ENCODE data around the gene PDE2A.

Gene PDE2A

GRCh38 chr11:72678524-72678923 is 4.3 kb upstream of the PDE2A start:
- H3K27ac ChIP-seq: no peak overlapping the region
- no peaks in the 10 kb centered on the region for H3K4me1 ChIP-seq
- H3K9me3 ChIP-seq (ENCODE audit: control insufficient read depth, low read length): no peaks in the 10 kb centered on the region
- no peaks in the 10 kb centered on the region for H3K36me3 ChIP-seq (ENCODE audit: control insufficient read depth, insufficient read depth, low read length)
- no peak overlapping the region for H3K4me3 ChIP-seq (ENCODE audit: low read depth, low read length)
- no peak overlapping the region for H3K4me2 ChIP-seq (ENCODE audit: low read length)
- H2AFZ ChIP-seq: no peak overlapping the region
- TF ChIP-seq CTCF (IDR thresholded peaks at IDR 0.05): no peak
- H3K79me2 ChIP-seq: no peaks in the 10 kb centered on the region
- H3K9ac ChIP-seq: no peak overlapping the region
- no peaks in the 10 kb centered on the region for H3K27me3 ChIP-seq (ENCODE audit: control insufficient read depth, insufficient read depth, low read length)

DNA sequence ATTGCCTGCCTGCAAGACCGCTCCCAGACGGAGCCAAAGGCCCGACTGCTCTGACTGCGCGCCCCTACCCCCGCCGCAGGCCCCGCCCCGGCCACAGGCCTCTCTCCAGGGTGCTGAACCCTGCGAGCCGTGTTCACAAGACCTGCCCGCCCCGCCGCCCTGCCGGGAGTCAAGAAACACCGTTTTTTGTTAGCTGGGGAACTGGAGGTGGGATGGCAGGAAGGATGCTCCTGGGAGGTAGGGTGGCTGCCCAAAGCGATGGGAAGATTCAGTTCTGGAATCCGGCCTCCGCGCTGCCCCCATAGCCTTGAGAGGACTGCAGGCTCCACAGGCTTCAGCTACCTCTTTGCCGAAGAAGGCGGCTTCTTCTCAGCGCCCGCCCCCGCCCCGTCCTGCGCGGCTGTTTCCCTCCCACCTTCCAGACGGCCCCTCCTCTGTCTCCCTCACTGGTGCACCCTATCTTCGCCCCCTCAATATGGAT is 2.7 kb upstream of the PDE2A start:
- Histone ChIP-seq H3K36me3 (ENCODE audit: control insufficient read depth, insufficient read depth, low read length) (no peaks in the 10 kb centered on the region), H3K27me3 (ENCODE audit: control insufficient read depth, insufficient read depth, low read length) (no peaks in the 10 kb centered on the region), H3K9me3 (ENCODE audit: control insufficient read depth, low read length) (no peaks in the 10 kb centered on the region), H3K79me2 (no peaks in the 10 kb centered on the region), H3K27ac (no peak overlapping the region), H2AFZ (no peak overlapping the region), H3K4me2 (ENCODE audit: low read length) (no peak overlapping the region), H3K4me1 (no peaks in the 10 kb centered on the region), H3K4me3 (ENCODE audit: low read depth, low read length) (no peak overlapping the region), H3K9ac (no peak overlapping the region)
- TF ChIP-seq CTCF (IDR thresholded peaks at IDR 0.05): no peak

GRCh38 chr11:72675221-72675620 is 999 bp upstream of the PDE2A start:
- Histone ChIP-seq H3K9me3 (ENCODE audit: control insufficient read depth, low read length) (no peaks in the 10 kb centered on the region), H3K4me3 (ENCODE audit: low read depth, low read length) (no peak overlapping the region), H3K4me2 (ENCODE audit: low read length) (no peak overlapping the region), H3K36me3 (ENCODE audit: control insufficient read depth, insufficient read depth, low read length) (no peaks in the 10 kb centered on the region), H3K79me2 (no peaks in the 10 kb centered on the region), H3K4me1 (no peaks in the 10 kb centered on the region), H2AFZ (no peak overlapping the region), H3K9ac (no peak overlapping the region), H3K27me3 (ENCODE audit: control insufficient read depth, insufficient read depth, low read length) (no peaks in the 10 kb centered on the region), H3K27ac (no peak overlapping the region)
- no peak for TF ChIP-seq CTCF (IDR thresholded peaks at IDR 0.05)

DNA sequence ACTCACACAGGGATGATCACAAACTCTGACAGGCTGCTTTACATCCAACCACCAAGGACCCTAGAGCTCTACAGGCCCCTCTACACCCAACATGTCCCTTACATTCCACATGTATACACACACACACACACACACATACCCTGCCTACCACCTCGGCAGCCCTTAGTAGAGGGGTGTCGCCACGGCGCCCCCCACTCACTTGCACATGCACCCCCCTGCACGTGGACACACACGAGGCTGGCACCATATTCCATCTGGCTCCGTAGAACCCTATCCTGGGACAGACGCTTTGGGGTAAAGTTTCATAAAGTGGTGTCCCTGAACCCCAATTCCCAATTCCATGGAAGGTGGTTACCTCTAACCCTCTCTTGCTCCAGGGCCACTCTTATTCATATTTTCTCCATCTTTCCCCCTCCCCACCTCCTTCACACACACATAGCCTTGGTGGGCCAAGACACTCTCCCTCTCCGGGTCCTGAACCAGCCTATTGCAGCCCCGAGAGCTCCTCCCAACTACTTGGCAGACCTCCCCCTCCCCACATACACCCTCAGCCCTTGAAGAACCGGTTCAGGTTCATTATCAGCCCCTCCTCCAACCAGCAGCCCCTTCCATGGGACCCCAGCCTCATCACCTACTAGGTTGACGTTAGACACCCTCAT is 809 bp downstream of the PDE2A start:
- H3K36me3 ChIP-seq (ENCODE audit: control insufficient read depth, insufficient read depth, low read length): no peaks in the 10 kb centered on the region
- no peak overlapping the region for H3K27ac ChIP-seq
- no peak overlapping the region for H3K4me2 ChIP-seq (ENCODE audit: low read length)
- no peak for TF ChIP-seq CTCF (IDR thresholded peaks at IDR 0.05)
- H3K4me1 ChIP-seq: no peaks in the 10 kb centered on the region
- no peak overlapping the region for H2AFZ ChIP-seq
- no peaks in the 10 kb centered on the region for H3K9me3 ChIP-seq (ENCODE audit: control insufficient read depth, low read length)
- H3K27me3 ChIP-seq (ENCODE audit: control insufficient read depth, insufficient read depth, low read length): no peaks in the 10 kb centered on the region
- H3K79me2 ChIP-seq: no peaks in the 10 kb centered on the region
- H3K9ac ChIP-seq: no peak overlapping the region
- no peak overlapping the region for H3K4me3 ChIP-seq (ENCODE audit: low read depth, low read length)

- Histone ChIP-seq H3K36me3 (ENCODE audit: control insufficient read depth, insufficient read depth, low read length) (no peaks in the 10 kb centered on the region), H3K27me3 (ENCODE audit: control insufficient read depth, insufficient read depth, low read length) (no peaks in the 10 kb centered on the region), H3K27ac (no peak overlapping the region), H3K4me1 (no peaks in the 10 kb centered on the region), H3K79me2 (no peaks in the 10 kb centered on the region), H2AFZ (no peak overlapping the region), H3K4me3 (ENCODE audit: low read depth, low read length) (no peak overlapping the region), H3K9me3 (ENCODE audit: control insufficient read depth, low read length) (no peaks in the 10 kb centered on the region), H3K9ac (no peak overlapping the region), H3K4me2 (ENCODE audit: low read length) (no peak overlapping the region)
- TF ChIP-seq CTCF (IDR thresholded peaks at IDR 0.05): no peak
These were observed 1.5 kb downstream of the PDE2A start for GRCh38 chr11:72672597-72673238.
